GM18519 (cell line): ENCODE results near the gene JPH3.

Experiments used
- ATAC-seq: cut with Tn5 transposase; IDR thresholded peaks from one replicate; pipeline ENCODE4 v1.9.1; 2021; ENCODE audit warnings: mild to moderate bottlenecking, moderate library complexity; ENCODE audit not compliant: unreplicated experiment, low FRiP score

JPH3 gene

DNA sequence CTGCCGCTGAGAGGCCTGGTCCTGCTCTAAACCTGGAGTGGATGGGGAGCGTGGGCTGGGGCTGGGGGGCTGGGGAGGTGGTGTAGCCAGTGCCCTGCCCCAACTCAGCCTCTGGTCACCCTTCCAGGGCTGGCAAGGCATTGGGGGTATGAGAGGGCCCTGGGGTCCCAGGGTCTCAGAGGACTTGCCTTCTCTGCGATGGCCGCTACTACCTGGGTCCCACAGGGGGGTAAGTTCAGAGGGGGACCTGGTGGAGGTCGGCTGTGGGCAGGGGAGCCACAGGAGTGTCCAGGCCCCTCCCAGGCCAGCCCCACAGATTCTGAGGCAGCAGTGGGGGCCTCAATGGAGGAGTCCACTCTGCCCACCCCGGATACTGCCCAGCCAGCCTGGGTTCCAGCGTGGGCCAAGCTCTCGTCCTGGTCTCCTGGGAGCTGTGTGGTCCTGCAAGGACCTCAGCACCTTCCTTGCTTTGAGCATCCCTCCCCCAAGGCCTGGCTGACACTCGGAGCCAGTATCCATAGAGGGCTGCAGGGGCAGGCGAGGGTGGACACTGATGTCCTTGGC lies 20.5 kb downstream of the JPH3 start:
- no peak for ATAC-seq

DNA sequence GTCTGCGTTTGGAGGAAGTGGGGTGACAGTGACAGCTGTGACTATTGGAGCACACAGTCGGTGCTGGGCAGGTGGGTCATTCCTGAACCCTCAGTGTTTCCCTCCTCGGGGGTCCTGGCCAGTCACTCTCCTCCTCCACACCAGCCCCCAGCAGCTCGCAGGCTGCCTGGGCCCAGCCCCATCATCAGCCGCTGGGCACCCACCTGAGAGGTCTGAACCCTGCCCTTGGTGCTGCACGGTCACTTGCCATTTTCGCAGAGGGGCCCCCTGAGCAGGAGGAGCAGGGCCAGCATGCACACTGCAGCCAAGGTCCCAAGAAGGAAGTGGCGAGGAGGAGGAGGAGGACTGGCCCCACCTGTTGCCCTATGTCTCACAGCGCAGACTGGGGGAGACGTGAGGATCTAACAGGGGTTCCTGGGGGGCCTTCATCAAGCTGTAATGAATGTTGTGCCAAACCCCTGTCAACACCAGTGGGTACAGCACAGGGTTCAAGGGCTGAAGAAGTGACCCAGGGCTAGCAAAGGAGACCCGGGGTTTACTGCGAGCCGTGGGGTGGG lies 23.0 kb downstream of the JPH3 start:
- ATAC-seq: no peak

DNA sequence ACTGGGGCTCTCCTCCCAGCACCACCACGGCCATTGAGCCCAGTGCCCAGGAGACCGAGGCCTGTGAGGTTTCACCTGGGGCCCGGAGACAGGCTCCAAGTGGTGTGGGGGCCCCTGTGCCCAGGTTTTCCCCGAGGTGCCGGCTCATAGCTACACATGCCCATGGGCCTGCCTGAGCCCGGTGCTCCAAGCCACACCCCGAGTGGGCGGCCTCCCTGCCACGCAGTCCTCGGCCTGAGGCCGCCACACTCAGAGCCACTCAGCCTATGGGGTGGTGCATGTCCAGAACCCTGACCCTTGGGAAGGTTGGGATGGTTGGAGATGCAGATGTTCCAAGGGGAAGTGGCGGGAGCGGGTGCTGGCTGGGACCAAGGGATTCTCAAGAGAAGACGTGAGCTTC lies 24.1 kb downstream of the JPH3 start:
- no peak for ATAC-seq

DNA sequence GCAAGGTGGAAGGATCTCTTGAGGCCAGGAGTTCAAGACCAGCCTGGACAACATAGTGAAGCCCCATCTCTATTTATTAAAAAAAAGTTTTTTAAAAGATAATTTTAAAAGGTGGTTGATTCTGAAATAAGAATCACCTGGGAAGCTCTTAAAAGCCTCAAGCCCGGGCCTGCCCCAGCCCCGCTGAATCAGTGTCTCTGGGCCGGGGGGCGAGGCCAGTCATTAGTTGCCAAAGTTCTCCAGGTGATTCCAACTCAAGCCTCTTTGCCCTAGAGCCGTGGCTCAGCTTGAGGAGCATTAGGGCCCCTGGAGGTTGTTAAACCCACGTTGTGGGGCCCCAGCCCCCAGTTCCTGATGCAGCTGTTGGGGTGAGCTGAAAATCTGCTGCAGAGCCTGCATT lies 24.6 kb downstream of the JPH3 start:
- no peak for ATAC-seq

DNA sequence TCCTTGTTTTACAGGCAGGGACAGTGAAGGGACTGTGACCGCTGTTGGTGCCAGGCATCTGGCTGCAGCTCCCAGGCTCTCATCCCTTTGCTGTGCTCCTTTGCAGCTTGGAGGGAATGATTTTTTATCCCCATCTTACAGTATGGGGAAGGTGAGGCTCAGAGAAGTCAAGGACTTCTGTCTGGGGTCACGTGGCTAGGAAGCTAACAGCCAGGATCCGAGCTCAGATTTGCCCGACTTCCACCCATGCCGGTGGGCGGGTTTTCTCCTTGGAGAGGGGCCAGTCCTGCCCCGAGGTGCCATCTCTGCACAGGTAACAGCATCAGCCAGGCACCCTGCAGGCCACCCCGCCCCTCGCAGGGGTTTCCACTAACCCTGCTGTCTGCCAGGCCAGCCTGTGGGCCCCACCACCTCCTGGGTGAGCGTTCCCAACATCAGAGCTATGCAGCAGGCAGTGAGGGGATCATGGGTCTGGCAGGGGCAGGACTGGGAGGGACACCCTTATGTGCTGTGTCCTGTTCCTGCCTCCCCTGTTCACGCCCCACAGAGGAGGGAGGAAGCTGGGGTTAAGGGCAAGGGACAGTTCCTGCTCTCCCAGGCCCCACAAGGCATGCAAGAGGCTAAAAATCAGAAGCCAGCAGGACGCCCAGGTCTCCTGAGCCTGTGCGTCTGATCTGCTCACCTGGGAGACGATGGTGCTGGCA lies 25.4 kb downstream of the JPH3 start:
- ATAC-seq: no peak

DNA sequence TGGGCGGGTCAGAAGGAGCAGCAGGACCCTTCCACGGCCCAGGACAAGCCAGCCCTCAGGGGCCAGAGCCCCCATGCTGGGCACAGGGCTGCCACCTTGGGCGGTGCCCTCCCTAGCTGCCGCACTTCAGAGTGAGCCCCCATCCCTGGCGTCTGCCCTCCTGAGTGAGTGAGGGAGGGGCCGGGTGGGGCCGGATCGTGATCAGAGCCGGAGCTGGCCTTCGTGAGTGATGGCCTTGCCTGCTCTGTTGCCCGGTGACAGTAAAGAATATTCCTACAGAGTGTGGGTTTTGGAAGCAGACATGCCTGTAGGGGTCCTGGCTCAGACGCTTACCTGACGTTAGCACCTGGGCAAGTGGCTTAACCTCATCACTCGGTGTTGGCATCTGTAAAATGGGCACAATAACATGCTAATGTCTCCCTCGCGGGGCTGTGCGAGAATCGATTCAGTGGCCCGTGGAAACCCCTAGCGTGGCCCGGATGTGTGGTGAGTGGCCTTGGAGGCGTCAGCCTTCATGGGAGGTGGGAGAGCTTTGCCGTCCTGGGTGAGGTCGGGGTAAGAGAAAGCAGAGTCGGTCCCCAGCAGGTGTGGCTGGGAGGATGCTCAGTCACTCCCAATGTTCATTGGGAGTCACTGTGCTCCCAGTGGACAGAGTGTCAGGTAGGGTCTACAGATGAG lies 26.1 kb downstream of the JPH3 start:
- no peak for ATAC-seq

DNA sequence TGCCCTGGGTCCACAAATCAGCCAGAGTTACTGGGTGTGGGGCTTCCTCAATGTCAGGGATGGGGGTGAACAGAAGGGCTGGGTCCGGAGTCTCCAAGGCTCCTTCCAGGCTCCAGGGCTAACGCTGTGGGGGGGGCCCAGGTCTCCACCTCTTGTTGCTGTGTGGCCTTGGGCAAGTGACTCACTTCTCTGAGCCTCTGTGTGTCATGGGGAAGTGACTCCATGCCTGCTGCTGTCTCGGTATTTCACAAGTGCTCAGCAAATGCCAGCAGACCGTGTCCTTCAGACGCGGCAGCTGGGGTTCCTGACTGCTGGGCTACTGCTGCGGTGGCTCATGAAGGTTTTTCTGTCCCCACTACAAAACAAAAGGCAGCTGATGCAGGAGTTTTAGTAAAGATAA lies 26.6 kb downstream of the JPH3 start:
- no peak for ATAC-seq

DNA sequence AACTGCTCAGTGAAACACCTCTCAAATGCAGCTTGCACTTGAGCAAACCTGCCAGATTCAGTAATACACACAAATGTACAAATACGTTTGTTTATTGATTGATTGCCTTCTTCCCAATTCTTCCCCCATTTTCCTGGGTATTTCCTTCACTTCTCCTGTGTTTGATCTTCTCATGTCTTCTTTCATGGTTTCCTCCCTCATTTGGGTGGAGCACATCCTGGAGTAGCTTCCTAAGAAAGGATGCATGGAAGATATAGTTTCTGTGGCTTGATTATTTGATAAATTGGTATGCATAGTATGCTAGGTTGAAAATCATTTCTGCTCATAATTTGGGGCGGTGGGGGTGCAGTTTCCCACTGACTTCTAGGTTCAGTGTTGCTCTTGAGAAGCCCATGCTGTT lies 28.8 kb downstream of the JPH3 start:
- no peak for ATAC-seq

DNA sequence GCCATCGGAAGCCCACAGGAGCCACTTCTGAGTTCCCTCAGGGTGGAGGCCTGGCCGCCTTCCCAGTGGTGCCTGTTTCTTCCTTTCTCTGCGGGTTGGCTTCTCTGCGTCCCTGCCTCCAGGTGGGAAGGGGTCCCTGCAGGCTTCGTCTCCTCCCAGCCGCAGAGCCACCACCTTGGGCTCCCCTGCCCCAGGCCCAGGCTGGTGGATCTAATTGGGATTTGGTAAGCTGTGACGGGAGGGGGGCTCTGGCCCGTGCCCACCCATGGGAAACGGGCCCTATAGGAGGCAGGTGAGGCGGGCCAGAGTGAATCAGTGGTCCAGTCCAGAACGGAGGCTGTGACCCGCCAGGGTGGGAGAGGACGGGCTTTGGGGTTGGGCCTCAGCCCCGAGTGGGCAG lies 32.1 kb downstream of the JPH3 start:
- ATAC-seq: no peak

DNA sequence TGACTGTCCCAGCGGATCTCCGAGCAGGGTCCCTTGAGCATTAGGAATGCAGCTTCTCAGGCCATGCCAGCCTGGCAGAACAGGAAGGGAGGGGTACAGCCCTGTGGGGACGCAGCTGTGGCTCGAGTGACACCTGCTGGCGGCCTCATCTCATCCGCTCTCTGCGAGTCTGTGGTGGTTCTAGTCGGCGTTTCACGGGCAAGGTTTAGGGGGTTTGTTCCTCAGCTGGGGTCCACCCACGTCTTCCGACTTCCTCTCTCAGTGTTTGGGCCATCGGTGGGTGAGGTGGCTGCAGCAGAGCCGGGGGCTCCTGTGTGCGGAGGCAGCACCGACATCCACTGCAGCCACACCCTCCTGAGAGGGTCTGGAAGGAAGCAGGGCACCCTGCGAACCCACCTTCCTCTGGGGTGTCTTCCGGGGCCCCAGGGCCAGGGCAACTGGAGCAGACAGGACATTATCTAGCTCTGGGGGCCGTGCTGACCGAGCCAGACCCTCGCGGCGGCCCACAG lies 33.3 kb downstream of the JPH3 start:
- ATAC-seq: no peak

DNA sequence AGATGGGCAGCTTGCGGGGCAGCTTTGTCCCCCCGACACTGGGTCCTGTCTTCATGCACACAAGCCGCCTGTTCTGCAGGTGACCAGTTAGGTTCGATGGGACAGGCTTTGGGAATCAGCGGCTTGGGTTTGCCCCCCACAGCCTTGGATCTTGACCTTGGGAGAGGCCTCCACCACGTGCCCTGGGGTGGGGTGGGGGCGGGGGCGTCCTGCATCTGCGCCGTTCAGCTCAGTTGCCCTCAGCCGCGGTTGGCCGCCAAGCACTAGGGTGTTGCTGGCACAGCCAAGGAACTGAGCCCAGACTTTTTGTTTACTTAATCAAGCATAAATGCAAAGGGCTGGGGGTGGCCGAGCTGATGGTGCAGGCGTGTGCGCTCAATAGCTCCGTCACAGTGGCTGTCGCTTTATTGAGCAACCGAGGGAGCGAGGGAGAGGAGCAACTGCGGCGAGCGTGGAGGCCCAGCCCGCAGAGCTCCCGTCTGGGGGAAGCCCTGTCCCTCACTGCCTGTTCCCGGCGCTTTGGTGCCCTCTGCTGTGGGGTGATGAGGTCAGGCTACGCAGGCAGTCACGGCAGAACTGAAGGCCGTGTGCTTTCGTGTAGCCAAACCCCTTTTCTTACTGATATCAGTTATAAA lies 33.9 kb downstream of the JPH3 start:
- no peak for ATAC-seq

DNA sequence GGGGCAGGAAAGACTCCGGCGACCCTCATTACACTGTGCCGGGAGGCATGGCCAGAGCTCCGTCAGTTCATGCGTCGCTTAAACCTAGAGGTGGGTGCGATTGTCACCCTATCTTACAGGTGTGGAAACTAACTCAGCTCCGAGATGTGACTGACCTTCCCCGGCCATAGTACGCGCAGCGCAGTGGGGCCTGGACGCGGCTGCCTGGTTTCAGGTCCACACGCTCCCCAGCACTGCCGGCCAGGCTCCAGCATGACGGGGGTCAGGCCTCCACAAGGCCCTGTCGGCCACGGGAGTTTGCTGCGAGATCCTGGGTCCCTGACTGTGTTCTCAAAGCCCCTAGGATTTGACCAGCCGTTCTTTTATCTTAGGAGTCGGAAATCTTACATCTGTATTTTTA lies 34.4 kb downstream of the JPH3 start:
- ATAC-seq: no peak

DNA sequence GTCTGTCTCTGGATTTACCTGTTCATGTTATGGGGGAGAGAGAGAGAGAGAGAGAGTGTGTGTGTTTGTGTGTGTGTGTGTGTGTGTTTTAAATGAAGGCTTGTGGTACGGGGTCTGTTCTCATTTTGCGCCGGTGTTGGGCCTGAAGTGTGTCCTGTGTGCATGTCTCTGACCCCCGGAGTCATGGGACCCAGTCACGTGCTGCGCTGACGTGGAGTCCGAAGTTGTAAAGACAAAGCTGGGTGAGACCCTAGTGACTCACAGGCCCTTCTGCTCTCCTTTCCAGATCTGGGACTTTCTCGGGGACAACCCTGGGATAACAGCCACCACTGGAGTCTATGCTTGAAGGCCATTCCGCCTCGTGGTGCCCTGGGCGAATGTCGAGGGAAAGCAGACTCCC lies 35.0 kb downstream of the JPH3 start:
- ATAC-seq: no peak

DNA sequence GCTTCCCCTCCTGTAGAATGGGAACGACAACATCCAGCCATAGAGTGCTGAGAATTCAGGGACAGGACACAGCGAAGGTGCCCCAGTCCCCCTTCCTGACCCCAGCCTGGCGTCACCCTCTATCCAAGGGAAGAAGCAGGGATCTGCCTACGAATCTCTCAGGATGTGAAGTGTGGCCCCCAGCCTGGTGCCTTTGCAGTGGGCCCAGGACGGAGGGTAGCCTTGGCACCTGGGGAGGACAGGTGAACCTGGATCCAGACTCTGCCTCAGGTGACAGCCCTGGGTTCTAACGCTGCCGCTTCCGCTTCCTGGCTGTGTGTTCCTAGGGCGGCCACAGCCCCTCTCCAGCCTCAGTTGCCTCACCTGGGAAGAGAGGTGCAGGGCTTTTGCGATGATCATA lies 36.4 kb downstream of the JPH3 start:
- no peak for ATAC-seq

DNA sequence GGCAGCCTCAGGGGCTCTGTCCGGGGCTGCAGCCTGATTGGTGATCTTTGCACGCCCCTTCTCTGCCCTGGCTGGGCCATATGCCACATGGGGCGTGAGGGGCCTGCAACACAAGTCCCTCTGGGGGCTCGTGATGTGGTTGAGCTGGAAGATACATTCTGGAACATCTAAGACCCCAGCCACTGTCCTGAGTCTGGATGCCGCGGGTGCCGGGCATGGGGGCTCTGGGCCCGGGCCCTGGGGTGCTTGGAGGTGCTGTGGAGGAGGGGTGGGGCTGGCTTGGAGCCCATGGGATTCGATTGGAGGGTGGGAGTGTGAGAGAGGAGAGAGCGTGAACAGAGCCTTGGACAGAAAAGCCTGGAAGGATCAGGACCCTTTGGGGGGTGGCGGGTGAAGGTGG lies 39.4 kb downstream of the JPH3 start:
- ATAC-seq: no peak

DNA sequence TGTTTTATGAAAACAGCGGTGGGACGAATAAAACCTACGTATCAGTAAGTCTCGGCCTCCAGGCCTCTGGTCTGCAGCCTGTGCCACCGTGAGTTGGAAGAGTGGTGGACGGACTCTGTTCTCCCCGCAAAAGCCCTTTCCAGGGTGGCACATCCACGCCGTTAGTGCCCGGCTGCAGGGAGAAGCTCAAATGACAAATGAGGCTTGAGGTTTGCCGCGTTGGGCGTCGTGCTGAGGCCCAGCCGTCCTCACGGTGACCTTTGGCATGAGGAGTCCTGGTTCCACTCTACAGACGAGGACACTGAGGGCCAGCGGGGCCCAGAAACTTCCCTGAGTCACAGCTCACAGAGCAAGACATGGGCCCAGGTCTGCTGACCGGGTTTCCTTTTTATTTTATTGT lies 40.2 kb downstream of the JPH3 start:
- no peak for ATAC-seq

DNA sequence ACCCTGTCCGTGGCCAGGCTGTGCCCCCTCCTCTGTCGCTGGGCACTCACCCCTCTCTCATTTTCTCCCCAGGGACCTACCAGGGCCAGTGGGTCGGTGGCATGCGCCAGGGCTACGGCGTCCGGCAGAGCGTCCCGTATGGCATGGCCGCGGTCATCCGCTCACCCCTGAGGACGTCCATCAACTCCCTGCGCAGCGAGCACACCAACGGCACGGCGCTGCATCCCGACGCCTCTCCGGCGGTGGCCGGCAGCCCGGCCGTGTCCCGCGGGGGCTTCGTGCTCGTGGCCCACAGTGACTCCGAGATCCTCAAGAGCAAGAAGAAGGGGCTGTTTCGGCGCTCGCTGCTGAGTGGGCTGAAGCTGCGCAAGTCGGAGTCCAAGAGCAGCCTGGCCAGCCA lies 41.9 kb downstream of the JPH3 start:
- ATAC-seq: no peak

DNA sequence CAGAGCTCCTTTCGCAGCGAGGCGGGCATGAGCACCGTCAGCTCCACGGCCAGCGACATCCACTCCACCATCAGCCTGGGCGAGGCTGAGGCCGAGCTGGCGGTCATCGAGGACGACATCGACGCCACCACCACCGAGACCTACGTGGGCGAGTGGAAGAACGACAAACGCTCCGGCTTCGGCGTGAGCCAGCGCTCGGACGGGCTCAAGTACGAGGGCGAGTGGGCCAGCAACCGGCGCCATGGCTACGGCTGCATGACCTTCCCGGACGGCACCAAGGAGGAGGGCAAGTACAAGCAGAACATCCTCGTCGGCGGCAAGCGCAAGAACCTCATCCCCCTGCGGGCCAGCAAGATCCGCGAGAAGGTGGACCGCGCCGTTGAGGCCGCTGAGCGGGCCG lies 42.3 kb downstream of the JPH3 start:
- no peak for ATAC-seq

DNA sequence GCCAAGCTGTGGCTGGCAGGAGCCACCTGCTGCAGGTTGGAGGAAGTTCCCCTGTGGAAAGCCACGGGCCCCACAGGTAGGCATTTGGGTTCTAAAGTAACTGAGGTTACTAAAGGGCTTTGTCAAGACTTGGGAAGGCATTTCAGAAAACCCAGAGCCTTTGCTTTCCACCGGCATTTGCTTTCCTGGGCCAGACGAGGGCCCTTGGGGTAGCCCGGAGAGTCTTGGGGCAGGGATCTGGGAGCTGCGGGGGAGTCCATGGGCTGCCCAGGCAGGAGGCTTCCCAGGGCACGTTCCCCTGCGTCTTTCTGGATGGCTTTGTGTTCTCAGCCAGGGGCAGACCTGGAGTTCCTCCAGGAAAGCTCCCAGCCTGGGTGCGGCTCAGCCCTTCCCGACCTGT lies 43.5 kb downstream of the JPH3 start:
- no peak for ATAC-seq

DNA sequence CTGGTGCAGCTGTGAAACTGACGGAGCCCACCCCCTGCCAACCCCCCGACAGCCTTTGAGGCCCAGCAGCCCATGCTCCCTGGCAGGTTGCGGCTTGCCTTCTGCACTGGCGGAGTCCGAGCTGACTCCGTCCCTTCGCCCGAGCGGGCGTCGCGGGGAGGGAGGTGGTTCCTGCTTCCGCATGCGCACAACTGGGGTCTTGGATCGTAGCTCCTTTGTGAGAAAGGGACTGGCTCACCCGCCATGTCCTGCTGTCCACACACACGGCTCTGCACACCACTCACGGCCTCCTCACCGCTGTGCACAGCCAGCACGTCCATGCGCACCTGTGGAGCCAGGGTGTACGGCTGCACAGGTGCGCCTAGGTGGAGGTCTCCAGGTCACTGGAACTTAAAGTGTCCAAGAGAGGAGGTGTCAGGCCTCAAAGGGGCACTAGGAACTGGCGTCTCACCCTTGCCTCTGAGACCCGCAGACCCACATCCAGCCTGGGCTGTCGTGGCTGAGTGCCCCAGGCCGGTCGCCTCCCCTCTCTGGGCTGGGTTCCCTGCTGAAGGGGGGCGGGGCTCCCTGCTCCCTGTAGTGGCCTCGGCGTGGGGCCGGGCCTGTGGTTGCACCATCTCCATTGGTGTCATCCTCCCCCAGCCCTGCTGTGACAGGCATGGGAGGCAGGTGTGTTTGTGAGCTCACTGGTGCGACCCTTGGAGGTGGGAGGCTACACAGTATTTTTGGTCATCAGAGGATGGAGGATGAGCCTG lies 45.3 kb downstream of the JPH3 start:
- no peak for ATAC-seq

DNA sequence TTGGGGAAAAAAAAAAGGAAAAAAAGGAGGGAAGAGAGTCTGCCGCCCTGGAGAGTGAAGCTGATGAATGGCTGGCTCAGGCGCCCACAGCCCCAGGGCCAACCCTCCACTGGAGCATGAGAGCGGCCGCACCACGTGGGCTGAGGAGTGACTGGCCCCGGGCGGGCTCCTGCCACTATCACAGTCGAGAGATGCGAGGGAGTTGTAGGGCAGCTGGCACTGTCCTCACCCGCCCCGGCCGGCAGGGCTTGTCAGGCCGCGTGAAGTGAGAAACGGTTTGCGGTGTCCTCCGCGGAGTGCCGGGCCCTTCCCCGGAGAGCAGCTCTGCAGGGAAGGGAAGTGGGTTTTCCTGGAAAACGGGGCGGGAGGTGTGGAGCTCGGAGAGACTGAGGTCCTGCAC lies 45.9 kb downstream of the JPH3 start:
- ATAC-seq: no peak
